PFSK-1 (cell line): Measurements from ENCODE around the gene TNFRSF9.

Source experiments
- FOXP2 ChIP-seq: optimal IDR thresholded peaks from 2 replicates; pipeline ENCODE3; 2011; ENCODE audit warnings: borderline replicate concordance, control low read depth, inconsistent platforms; ENCODE audit not compliant: insufficient read depth; ENCODE audit errors: extremely low read length, extremely low read depth
- POLR2AphosphoS5 ChIP-seq: IDR thresholded peaks from 2 replicates; pipeline ENCODE4 v1.6.1; 2012; ENCODE audit warnings: low read depth, mild to moderate bottlenecking, control low read depth, low read length, moderate library complexity
- SIN3A ChIP-seq: IDR thresholded peaks from 2 replicates; pipeline ENCODE4 v1.6.1; 2012; ENCODE audit warnings: mild to moderate bottlenecking, low read length, moderate library complexity, borderline replicate concordance; ENCODE audit not compliant: insufficient read depth
- TAF1 ChIP-seq: IDR thresholded peaks from 2 replicates; pipeline ENCODE4 v1.6.1; 2012; ENCODE audit warnings: low read length, control low read depth, borderline replicate concordance; ENCODE audit not compliant: insufficient read depth
- TF ChIP-seq, protein P1 (sequence below), 2 experiments: IDR thresholded peaks; 2 replicates each; pipeline versions ENCODE4 v1.6.1 to v1.8.0; 2011 to 2012; ENCODE audit warnings: low read depth in 2 of 2, low read length in 2 of 2, control low read depth in 1 of 2, inconsistent platforms in 1 of 2, mild to moderate bottlenecking in 1 of 2, moderate library complexity in 1 of 2; ENCODE audit not compliant: insufficient read depth in 1 of 2

TNFRSF9 gene

DNA sequence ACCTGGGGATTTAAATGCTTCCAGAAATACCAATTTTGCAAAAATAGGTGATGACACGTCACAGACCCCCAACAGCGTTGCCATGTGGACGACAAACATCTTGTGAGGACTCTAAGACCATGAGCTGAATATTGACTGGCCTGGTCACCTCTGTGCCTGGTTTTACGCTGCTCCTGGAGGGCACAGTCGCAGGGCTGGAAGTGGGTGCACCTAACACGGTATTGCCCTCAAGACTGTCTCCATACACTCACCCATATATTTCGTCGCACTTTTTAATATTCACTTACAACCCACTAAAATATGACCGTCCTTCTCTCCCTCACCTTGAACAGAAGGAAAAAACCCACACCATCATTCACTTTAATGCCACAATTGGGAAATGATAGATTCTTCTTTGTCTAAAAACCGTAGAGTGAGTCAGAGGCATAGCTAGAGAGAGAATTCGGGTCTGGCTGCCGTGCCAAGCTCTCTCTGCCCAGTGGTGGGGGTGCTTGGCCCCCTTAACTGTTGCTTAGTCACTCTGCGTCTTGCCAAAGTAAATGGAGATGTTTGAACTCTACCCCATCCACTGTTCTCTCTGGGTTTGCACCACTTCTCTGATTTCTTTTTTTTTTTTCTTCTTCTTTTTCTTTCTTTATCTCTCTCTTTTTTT is 47.0 kb downstream of the TNFRSF9 start:
- TF ChIP-seq, protein P1, sequence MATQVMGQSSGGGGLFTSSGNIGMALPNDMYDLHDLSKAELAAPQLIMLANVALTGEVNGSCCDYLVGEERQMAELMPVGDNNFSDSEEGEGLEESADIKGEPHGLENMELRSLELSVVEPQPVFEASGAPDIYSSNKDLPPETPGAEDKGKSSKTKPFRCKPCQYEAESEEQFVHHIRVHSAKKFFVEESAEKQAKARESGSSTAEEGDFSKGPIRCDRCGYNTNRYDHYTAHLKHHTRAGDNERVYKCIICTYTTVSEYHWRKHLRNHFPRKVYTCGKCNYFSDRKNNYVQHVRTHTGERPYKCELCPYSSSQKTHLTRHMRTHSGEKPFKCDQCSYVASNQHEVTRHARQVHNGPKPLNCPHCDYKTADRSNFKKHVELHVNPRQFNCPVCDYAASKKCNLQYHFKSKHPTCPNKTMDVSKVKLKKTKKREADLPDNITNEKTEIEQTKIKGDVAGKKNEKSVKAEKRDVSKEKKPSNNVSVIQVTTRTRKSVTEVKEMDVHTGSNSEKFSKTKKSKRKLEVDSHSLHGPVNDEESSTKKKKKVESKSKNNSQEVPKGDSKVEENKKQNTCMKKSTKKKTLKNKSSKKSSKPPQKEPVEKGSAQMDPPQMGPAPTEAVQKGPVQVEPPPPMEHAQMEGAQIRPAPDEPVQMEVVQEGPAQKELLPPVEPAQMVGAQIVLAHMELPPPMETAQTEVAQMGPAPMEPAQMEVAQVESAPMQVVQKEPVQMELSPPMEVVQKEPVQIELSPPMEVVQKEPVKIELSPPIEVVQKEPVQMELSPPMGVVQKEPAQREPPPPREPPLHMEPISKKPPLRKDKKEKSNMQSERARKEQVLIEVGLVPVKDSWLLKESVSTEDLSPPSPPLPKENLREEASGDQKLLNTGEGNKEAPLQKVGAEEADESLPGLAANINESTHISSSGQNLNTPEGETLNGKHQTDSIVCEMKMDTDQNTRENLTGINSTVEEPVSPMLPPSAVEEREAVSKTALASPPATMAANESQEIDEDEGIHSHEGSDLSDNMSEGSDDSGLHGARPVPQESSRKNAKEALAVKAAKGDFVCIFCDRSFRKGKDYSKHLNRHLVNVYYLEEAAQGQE (IDR thresholded peaks at IDR 0.05; ENCODE audit: insufficient read depth in 1 of 2, low read depth in 2 of 2, low read length in 2 of 2) = no peak
- TF ChIP-seq SIN3A = no peak

DNA sequence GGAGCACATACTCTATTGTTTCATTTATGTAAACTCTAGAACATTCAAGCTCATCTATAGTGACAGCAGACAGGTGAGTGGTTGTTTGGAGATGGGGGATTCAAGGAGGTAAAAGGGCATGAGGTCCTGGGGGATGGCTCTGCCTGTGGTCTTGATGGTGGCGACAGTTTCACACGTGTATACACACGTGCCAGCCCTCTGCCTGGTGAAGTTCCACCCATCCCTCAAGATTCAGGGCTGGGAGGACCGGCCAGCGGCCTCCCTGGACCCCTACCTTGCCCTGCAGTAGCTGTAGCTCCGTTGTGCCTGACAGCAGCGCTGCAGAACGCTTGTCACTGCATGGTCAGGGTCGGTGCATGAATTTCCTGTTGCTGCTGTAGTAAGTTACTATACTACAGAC is 48.8 kb downstream of the TNFRSF9 start:
- TF ChIP-seq TAF1 (no peak), FOXP2 (no peak), SIN3A (no peak), POLR2AphosphoS5 (no peak)
- TF ChIP-seq, protein P1 (IDR thresholded peaks at IDR 0.05; ENCODE audit: insufficient read depth in 1 of 2, low read depth in 2 of 2, low read length in 2 of 2) = no peak

DNA sequence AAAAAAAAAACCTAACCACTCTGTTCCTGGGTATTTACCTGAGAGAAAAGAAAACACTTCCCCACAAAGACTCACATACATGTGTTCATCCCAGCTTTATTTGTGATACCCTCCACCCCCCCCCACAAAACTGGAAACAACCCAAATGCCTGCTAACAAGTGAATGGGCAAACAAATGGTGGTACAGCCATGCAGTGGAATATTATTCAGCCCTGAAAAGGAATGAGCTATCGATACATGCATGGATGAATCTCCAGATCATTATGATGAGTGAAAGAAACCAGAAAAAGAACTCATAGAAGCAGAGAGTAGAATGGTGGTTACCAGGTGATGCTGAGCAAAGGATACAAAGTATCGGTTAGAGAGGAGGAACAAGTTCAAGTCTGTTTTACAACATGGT is 49.8 kb downstream of the TNFRSF9 start:
- TF ChIP-seq, protein P1 (IDR thresholded peaks at IDR 0.05; ENCODE audit: insufficient read depth in 1 of 2, low read depth in 2 of 2, low read length in 2 of 2) = no peak
- TF ChIP-seq FOXP2 (no peak), TAF1 (no peak), SIN3A (no peak), POLR2AphosphoS5 (no peak)

DNA sequence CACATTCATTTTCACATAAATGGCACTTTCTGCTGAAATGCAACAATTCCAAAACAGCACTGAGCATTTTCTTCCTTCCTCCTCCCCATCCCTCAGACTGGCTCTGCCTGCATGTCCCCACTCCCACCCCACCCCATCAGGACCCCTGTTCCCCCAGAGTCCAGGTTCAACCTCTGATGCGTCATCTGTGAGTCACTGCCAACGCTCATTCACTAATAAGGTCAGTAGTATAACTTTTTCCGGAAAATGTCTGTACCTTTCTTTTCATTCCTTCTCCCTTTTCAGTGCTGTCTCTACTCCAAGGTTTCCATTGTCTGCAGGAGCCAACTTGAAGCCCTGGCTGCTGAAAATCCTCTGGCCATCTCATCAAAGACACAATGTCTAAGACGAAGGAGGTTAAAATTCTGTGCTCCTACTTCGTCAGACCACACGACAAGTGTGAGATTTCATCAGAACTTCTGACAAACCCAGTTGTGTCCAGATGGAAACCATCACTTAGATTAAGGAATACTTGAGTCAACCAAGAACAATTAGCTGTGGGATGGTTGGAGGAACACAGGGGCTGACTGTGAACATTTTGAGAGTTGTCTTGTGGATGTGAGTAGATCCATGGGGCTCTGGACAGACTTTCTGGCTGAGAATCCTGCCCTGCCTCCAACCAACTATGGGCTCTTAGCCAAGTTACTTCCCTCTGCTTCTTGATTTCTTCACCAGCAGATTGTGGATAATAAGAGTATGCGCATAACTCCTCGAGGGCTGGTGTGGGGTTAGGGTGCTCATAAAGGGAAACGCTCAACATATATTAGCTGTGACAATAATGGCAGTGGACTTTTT is 52.2 kb downstream of the TNFRSF9 start:
- TF ChIP-seq, protein P1 (IDR thresholded peaks at IDR 0.05; ENCODE audit: insufficient read depth in 1 of 2, low read depth in 2 of 2, low read length in 2 of 2) = no peak
- TF ChIP-seq POLR2AphosphoS5 (no peak), SIN3A (no peak), FOXP2 (no peak), TAF1 (no peak)

DNA sequence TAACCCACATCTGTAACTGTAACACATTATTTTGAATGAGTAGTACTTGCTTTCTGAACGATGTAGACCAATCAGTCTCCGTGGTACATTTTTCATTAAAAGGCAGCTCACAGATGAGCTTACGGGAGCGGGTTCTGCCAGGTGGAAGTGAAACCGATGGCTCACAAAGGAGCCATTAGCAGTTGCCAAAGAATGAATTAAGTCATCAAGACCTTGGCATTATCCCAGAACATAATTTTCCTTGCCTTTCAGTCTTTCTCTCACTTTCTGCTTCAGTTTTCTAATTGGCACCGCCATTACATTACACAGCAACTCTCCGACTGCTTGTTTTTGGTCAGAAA is 54.3 kb downstream of the TNFRSF9 start:
- no peak for TF ChIP-seq SIN3A
- TF ChIP-seq FOXP2 = no peak
- no peak for TF ChIP-seq TAF1
